GM18951 (cell line): ENCODE results near the gene ISLR.

ENCODE experiments used
- POLR2A ChIP-seq: IDR thresholded peaks from 4 replicates; pipeline ENCODE4 v1.6.1; 2011; ENCODE audit warnings: mild to moderate bottlenecking; ENCODE audit not compliant: insufficient read length, insufficient read depth; ENCODE audit errors: extremely low read depth
- in situ Hi-C: fragments of 300-500 bp; cut with MboI; formaldehyde crosslinking; loops from one replicate; pipeline ENCODE4 v1.12.0; 2022; ENCODE audit warnings: low sequenced_read_pairs, mixed read lengths, inconsistent platforms; ENCODE audit not compliant: unreplicated experiment

ISLR gene, protein sequence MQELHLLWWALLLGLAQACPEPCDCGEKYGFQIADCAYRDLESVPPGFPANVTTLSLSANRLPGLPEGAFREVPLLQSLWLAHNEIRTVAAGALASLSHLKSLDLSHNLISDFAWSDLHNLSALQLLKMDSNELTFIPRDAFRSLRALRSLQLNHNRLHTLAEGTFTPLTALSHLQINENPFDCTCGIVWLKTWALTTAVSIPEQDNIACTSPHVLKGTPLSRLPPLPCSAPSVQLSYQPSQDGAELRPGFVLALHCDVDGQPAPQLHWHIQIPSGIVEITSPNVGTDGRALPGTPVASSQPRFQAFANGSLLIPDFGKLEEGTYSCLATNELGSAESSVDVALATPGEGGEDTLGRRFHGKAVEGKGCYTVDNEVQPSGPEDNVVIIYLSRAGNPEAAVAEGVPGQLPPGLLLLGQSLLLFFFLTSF

DNA sequence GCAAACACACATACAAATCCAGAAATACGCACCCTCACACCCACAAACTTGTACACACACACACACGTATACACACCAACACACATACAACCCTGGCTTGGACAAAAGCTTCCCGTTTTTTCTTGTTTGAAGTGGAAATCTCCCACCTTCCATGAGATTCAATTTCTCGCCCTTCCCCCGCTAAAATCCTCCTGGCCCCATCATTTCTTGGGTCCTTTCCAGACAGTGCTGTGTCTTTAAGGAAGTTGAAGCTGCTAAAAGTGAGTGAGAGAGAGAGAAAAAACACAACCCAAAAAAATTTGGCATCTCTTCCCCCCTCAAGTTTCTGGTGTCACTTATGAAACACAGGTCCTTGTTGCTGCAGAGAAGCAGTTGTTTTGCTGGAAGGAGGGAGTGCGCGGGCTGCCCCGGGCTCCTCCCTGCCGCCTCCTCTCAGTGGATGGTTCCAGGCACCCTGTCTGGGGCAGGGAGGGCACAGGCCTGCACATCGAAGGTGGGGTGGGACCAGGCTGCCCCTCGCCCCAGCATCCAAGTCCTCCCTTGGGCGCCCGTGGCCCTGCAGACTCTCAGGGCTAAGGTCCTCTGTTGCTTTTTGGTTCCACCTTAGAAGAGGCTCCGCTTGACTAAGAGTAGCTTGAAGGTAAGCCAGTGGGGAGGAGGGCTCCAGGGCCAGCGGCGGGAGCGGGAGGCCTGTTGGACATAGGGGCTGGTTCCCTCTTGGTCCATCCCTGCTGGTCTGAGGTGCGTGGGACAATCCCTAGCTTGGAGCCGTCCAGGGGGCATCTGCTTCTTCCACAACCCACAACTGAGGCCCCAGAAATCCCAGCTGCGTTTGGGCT is at the start of gene ISLR:
Gene ISLR, plus strand, starts transcription at position 331 of the 839 bp plus-strand sequence. CDS start 1,149 bp downstream, outside the sequence.
- in situ Hi-C loops = no loop called here
- no peak for TF ChIP-seq POLR2A

DNA sequence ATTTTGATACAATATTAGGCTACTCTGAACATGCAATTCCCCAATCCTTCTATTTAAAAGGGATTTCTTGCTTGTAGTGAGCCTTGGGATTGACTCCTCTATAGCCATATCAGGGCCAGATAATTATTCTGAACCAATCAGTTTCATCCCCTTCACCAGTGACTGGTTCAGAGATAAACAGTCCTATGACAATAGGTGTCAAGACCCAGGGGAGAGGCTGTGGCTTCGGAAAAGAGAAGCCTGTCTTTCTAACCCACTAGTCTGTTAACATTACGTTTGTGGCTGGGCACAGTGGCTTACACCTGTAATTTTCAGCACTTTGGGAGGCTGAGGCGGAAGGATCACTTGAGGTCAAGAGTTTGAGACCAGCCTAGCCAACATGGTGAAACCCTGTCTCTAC is 49.3 kb upstream of the ISLR start:
- no peak for TF ChIP-seq POLR2A
- in situ Hi-C loops = loop anchor here (10.0 kb wide), 1 partner anchor 201 kb away; no protein-coding TSS in a partner anchor

DNA sequence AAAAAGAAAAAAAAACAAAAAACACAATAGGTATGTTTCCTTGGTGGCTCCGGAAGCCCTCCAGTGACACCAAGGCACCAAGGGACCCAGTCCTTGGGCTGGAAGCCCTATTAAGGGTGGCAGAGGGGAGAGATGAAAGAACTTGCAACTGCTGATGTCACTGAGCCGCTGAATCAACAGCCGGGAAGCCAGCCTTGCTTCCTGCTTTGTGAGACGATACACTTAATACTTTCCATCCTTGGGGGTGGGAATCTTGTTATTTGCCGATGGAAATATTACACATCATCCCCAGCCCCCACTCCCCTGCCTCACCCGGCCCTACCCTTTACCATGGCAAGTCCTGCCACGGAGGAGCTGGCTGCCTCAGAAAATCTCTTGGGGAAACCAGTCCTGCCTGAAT is 48.8 kb upstream of the ISLR start:
- TF ChIP-seq POLR2A = no peak
- in situ Hi-C loops = loop anchor here (5.0 to 10.0 kb wide), 2 partner anchors 173 to 200 kb away; no protein-coding TSS in a partner anchor

DNA sequence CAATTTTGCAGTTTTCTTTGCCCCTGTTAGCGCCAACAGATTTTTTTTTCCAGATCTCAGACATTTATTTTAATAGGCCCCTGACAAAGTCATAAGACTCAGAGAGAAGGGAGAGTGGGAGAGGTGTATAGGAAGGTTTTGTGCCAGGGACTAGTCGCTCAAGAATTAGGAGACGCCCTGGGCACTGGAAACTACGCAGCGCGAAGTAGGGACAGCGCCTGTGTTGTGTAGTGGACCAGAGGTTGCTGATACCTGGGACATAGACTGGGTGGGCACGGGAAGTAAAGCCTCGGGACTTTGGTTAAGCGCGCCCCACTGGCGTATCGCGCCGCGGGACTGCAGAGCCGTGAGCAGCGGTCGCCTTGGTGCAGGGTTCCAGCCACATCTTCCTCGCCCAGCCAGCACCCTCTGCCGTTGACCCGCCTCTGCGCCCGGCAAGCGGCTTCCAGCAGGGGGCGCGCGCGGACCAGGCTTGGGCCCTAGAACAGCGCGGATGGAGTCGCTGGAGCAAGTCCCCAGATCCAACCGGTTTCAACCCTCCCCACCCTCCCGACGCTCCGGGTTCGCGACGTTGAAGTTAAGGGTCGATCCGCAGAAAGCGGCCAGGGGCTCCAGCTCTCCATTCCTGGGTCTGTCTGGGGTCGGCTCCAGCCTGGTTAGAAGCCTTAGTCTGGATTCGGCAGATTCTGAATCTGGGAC is 46.1 kb upstream of the ISLR start:
- in situ Hi-C loops = loop anchor here (5.0 to 10.0 kb wide), 2 partner anchors 170 to 197 kb away; no protein-coding TSS in a partner anchor

DNA sequence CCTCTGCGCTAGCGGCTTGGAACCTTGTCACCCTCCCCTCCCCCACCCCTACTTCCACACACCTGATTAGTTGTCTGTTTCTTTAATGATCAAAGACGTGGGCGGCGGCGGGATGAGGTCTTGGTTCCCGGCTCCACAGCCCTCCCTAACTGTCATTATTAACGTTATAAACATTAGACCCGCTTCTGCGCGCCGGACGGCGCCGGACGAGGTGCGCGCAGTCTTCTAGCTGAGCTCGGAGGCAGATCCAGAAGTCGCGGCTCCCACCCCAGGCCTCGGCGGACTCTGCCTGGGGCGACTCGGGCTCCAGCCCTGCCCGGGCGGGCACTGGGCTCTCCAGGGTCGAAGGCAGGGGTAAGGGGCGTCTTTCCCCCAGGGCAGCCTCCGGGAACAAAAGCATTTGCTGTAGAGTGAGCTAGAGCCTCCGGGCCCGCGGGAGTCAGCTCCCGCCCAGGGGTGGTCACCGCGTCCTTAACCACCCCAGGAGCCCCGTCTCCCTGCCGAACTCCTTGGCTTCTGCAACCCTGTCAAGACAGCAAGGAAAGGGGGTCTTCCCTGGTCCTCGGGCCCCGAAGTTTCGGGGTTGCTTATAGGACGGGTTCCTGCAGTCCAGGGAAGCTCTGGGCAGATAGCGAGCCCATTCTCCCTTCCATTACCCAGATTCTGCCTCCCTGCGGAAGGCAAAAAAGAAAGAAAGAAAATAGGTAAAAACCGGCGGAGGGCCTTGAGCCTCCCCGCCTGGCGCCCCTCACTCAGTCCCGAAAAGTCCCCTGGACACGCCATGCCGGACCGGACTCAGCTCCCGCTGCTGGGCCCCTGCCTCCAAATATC is 45.3 kb upstream of the ISLR start:
- in situ Hi-C loops = loop anchor here (5.0 to 10.0 kb wide), 2 partner anchors 169 to 197 kb away; no protein-coding TSS in a partner anchor
- no peak for TF ChIP-seq POLR2A

More for the DNA sequence above, 46.1 kb upstream of the ISLR start:
- no peak for TF ChIP-seq POLR2A

DNA sequence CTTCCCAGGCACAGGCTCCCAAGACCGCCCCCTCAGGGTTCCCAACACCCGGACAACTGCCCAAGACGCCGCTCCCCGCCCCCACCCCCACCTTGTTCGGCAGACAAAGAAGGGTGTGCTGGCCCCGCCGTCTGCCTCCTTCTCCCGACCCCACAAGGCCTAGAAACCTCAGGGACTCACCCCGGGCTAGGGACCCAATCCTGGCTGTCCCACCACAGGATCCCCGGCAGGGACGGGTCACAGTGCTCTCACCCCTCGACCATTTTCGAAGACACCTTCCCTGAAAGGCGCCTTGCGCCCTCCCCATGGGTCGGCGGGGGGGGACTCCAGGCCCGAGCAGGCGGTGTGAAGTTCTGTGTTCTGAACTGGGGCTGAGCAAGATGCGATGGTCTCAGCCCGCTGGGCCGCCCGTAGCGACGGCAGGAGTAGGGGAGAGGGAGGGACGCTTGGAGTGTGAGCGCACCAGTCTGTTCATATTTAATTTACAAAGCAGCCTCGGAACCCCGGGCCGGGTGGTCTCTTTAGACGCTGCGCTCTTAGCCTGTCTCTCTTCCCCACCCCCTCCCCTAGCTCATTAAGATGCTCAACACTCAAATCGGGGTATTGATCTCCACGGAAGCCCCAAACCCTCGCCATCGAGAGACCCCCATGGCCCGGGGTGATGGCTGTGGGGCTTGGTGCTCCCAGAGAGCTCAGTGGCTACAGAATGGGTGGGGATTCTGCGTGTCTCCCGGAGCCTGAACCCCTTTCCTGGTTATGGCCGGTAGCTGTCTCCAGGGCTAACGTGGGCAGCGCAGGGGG is 44.5 kb upstream of the ISLR start:
- TF ChIP-seq POLR2A = no peak
- in situ Hi-C loops = loop anchor here (5.0 to 10.0 kb wide), 2 partner anchors 168 to 196 kb away; no protein-coding TSS in a partner anchor

DNA sequence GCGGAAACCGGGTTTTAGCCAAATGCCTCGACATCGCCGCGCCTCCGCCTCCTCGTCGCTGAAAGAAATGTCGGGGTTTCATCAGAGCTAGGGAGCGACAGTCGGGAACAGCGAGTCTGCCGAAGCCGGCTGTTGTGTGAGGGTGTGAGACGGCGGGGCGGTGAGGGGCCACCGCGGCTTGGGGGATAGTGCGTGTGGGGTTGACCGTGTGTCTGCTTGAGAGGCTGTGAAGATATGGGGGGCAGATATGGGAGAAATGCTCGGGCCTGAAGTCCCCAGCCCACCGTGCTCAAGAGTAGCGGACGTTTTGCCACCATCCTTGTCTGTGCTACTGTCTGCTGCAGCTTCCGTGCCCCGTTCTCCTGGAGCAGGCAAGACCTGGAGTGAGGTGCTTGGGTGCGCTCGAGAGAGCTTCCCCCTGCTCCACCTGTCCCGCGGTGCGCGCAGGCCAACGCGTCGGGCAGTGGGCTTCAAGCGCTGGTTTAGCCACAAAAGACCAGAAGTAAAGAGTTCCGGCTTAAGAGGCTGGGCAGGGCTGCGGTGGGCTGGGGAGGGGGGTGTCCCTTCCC is 43.8 kb upstream of the ISLR start:
- in situ Hi-C loops = loop anchor here (5.0 to 10.0 kb wide), 2 partner anchors 168 to 195 kb away; no protein-coding TSS in a partner anchor
- TF ChIP-seq POLR2A = no peak

DNA sequence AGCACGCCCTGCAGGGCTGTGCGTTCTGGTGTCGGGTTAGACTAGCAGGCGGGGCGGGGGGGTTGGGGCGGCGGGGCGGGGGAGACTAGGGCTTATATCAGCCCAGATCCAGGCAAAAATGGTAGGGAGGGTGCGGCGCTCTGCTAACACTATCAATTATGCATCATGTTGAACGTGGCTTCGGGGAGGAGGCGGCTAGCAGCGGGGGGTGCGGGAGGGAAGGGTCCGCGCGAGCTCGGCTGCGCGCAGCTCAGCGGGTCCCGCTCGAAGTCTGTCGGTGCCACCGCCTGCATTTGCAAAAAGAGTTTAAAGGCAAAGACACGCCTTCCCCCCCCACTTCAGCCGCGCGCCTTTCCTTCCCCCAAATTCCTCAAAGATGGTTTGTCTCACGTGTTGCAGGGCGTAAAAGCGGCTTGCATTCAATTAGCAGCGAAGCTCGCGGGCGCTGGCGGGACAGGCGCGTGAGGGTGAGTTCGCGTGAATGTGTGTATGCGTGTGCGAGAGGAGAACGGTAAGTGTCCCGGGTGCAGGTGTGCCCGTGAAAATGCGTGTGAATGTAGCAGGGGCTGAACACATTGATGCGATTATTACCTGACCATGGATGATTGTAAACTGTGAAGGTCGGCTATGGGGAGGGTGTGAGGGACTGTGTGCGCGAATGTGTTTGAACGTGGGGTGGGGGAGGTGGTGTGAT is 43.2 kb upstream of the ISLR start, which contains the start of gene ISLR2:
Gene ISLR2, plus strand, starts transcription at position 432 of the 694 bp plus-strand sequence. CDS start 2,169 bp downstream, outside the sequence.
- in situ Hi-C loops = no loop called here

DNA sequence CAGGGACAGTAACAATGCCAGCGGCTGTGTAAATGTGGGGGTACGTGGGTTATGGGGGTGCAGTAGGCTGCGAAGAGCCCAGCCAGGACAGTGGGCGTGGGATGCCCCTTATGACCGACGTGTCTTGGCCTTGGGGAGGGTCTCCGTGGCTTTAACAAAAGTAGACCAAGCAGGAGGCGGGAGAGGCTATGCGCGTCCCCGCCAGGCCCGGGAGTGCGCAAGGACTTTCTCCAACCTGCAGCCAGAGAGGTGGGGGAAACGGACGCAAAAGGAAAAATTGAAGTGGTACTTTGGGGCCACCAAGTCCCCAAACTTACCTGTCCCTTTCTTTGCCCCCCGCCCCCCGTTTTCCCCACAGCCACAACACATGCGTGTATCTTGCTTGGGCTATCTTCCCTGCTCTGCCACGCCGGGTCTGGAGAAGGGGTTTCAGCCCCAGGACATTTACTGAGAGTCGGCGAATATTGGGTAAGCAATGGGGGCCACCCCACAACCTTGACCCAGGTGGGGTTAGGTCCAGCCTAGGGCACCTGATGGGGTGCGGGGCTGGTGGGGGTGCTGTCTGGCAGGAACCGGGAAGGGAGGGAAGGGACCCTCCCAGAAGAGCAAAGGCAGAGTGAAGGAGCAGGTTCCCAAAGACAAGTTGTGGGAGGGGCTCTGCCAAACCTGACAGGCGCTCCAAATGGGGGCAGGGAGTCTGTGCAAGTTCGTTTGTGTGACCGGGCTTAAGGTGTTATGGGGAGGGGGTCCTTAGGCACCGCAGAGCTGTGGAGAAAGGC is 42.5 kb upstream of the ISLR start:
- in situ Hi-C loops = no loop called here
- no peak for TF ChIP-seq POLR2A

More for the DNA sequence above, 43.2 kb upstream of the ISLR start, which contains the start of gene ISLR2:
- TF ChIP-seq POLR2A = no peak

DNA sequence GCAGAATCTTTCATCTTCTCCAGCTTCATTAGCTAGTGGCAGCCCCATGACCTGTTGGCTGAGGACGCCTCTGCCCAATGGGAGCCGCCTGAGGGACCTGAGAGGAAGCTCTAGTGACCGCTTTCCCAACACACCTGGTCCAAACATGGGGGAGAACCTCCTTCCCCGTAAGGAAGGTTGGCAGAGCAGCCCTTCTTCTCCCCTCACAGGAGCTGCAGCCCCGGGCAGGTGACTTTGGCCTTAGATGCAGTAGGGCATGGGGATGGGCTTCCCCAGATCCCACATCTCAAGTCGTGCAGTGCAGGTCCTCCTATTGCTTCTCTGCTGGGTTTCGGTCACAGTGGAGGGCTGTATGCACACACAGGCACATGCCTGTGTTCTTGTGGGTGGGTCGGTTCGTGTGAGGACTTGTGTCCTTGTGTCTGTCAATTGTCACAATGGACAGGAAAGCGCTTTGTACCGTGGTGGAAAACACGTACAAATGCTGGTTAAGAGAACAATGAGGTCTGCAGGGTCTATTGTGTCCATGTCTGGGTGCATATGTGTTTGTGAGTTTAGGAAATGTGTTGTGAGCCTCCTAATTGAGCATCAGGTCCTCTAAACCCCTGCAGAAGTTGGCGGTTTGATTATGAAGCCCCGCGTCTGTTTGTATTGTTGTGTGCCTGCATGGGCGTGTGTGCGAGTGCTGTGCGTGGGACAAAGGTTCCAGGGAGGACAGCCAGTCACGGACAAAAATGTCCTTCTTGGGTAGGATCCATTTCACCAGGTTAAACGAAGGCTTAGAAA is 41.7 kb upstream of the ISLR start:
- in situ Hi-C loops = no loop called here
- no peak for TF ChIP-seq POLR2A
